ENCODE results near the gene RBM47. TPM values are rescaled to one million over a fixed set of nuclear protein-coding genes. Genes with fewer than 3 reads are reported as not detected.
A peak's percentile ranks its signal among the peaks of the same experiment; 100 is the strongest.

The RBM47 gene
- total and polyA plus RNA-seq, 8 donors = 21.9 to 110 (median 28.0) TPM

GRCh38 chr4:40500781-40501180 is 128.9 kb downstream of the RBM47 start:
- intact Hi-C loops (cut with DNase I) = no loop called here

GRCh38 chr4:40493160-40493559 is 136.5 kb downstream of the RBM47 start:
- ATAC-seq (peak; percentile 8), DNase-seq (peak in 1 of 4 donors; percentile 19)
- no peaks in the 10 kb centered on the region for H3K27me3 ChIP-seq
- no peaks in the 10 kb centered on the region for H3K36me3 ChIP-seq
- no peak overlapping the region for H3K4me3 ChIP-seq
- intact Hi-C loops (cut with DNase I) = no loop called here
- H3K9me3 ChIP-seq = no peaks in the 10 kb centered on the region
- H3K4me1 ChIP-seq = peaks cover 16 to 62% of the 10 kb centered on the region in 2 donors
- TF ChIP-seq, protein P1, sequence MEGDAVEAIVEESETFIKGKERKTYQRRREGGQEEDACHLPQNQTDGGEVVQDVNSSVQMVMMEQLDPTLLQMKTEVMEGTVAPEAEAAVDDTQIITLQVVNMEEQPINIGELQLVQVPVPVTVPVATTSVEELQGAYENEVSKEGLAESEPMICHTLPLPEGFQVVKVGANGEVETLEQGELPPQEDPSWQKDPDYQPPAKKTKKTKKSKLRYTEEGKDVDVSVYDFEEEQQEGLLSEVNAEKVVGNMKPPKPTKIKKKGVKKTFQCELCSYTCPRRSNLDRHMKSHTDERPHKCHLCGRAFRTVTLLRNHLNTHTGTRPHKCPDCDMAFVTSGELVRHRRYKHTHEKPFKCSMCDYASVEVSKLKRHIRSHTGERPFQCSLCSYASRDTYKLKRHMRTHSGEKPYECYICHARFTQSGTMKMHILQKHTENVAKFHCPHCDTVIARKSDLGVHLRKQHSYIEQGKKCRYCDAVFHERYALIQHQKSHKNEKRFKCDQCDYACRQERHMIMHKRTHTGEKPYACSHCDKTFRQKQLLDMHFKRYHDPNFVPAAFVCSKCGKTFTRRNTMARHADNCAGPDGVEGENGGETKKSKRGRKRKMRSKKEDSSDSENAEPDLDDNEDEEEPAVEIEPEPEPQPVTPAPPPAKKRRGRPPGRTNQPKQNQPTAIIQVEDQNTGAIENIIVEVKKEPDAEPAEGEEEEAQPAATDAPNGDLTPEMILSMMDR (IDR thresholded peaks at IDR 0.05) = no peak
- peak overlapping the region in 1 of 2 donors; percentile 20 for H3K27ac ChIP-seq

More at GRCh38 chr4:40500781-40501180, 128.9 kb downstream of the RBM47 start:
- Histone ChIP-seq H3K9me3 (no peaks in the 10 kb centered on the region), H3K4me3 (no peak overlapping the region), H3K36me3 (peaks cover 0 to 9% of the 10 kb centered on the region in 2 donors), H3K27ac (no peak overlapping the region), H3K27me3 (no peaks in the 10 kb centered on the region), H3K4me1 (peaks cover 0 to 32% of the 10 kb centered on the region in 2 donors)
- ATAC-seq = no peak
- TF ChIP-seq, protein P1 (IDR thresholded peaks at IDR 0.05) = no peak
- no peak for DNase-seq

GRCh38 chr4:40492691-40493090 is 137.0 kb downstream of the RBM47 start:
- intact Hi-C loops (cut with DNase I) = no loop called here
- Histone ChIP-seq H3K4me3 (no peak overlapping the region), H3K27ac (peak overlapping the region in 1 of 2 donors; percentile 20), H3K4me1 (peaks cover 16 to 67% of the 10 kb centered on the region in 2 donors), H3K36me3 (no peaks in the 10 kb centered on the region), H3K27me3 (no peaks in the 10 kb centered on the region), H3K9me3 (no peaks in the 10 kb centered on the region)
- ATAC-seq = peak; percentile 48
- DNase-seq = peak in 2 of 4 donors; percentile 41 to 62
- TF ChIP-seq, protein P1 (IDR thresholded peaks at IDR 0.05) = no peak

- ATAC-seq (peak; percentile 38), DNase-seq (no peak)
- no peaks in the 10 kb centered on the region for H3K27me3 ChIP-seq
- peaks cover 16 to 89% of the 10 kb centered on the region in 2 donors for H3K4me1 ChIP-seq
- no peak overlapping the region for H3K27ac ChIP-seq
- intact Hi-C loops (cut with DNase I) = no loop called here
- H3K9me3 ChIP-seq = no peaks in the 10 kb centered on the region
- no peaks in the 10 kb centered on the region for H3K36me3 ChIP-seq
- TF ChIP-seq, protein P1 (IDR thresholded peaks at IDR 0.05) = no peak
- no peak overlapping the region for H3K4me3 ChIP-seq
These were observed 139.2 kb downstream of the RBM47 start for GRCh38 chr4:40490481-40490880.

DNA sequence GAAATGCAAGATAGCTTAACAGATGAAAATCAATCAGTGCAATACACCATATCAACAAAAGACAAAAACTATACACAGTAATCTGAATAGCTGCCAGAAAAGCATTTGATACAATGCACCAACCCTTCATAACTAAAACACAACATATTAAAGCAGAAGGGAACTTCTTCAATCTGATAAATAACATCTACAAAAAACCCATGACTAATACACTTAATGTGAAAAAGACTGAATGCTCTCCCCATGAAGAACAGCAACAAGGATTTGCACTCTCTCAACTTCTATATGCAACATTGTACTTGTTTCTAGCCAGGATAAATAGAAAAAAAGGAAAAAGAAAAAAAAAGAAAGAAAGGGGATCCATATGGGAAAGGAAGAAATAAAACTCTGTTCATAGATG is 139.7 kb downstream of the RBM47 start:
- H3K36me3 ChIP-seq = no peaks in the 10 kb centered on the region
- intact Hi-C loops (cut with DNase I) = no loop called here
- peaks cover 16 to 89% of the 10 kb centered on the region in 2 donors for H3K4me1 ChIP-seq
- DNase-seq = no peak
- no peak overlapping the region for H3K27ac ChIP-seq
- TF ChIP-seq, protein P1 (IDR thresholded peaks at IDR 0.05) = no peak
- H3K9me3 ChIP-seq = no peaks in the 10 kb centered on the region
- H3K27me3 ChIP-seq = no peaks in the 10 kb centered on the region
- no peak overlapping the region for H3K4me3 ChIP-seq
- ATAC-seq = no peak
